GM19455 (cell line): ENCODE results near the gene ACVR2B.

Experiments used
- ATAC-seq: cut with Tn5 transposase; IDR thresholded peaks from one replicate; pipeline ENCODE4 v1.9.1; 2021; ENCODE audit not compliant: unreplicated experiment

The ACVR2B gene

DNA sequence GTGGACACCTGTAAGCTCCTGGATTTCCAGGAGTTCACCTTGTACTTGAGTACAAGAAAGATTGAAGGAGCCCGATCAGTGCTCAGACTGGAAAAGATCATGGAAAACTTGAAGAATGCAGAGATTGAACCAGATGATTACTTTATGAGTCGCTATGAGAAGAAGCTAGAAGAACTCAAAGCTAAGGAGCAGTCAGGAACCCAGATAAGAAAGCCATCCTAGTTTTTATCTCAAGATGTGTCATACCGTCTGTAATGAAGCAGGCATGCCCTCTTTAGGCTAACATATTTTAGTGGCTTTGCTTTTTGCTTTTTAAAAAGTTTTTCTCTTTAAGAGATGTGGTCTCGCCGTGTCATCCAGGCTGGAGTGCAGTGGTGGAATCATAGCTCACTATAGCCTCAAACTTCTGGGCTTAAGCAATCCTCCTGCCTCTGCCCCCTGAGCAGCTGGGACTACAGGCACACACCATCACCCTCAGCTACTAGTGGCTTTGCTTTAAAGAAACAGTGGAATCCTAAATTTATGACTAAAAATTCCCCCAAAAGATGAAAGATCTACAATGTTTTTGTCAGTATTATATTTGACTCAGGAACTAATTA lies 70.5 kb downstream of the ACVR2B start:
- no peak for ATAC-seq

DNA sequence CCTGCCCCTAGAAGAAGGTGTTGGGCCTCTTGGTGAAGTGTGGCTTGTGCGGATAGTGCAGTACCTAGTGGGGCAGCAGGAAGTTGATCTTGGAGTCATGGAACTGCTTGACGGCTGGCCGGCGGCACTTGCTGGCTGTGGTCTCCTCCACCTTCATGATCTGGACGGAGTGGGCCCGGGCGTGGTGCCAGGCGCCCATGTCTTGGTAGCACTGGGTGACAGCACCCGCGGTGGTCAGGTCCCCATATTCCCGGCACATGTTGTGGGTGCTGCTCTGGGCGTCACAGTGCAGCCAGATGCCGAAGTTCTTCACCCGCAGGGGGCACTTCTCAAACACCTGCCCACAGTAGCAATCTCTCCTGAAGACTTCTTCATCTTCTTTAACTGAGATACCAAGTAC lies 73.1 kb downstream of the ACVR2B start:
- no peak for ATAC-seq

- ATAC-seq: no peak
Observed at GRCh38 chr3:38528457-38528856, 74.8 kb downstream of the ACVR2B start.

GRCh38 chr3:38532529-38532928 lies 78.8 kb downstream of the ACVR2B start:
- ATAC-seq: no peak

- no peak for ATAC-seq
Observed at GRCh38 chr3:38533285-38533976, 79.7 kb downstream of the ACVR2B start.

GRCh38 chr3:38534180-38534579 lies 80.5 kb downstream of the ACVR2B start:
- no peak for ATAC-seq

DNA sequence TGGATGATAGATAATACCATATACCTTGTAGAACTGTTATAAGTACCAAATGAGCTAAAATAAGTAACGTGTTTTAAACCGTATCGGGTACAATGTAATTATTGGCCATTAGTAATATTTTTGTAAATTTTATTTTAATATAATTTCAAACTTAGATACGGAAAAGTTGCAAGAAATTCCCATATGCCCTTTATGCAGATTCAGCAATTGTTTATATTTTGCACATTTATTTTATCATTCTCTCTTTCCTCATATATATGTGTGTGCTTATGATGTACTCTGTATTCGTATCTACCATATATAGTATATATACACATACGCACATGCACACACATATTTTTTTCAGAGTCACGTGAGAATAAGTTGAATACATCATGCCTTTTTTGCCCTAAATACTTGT lies 80.9 kb downstream of the ACVR2B start:
- ATAC-seq: no peak

GRCh38 chr3:38536671-38537070 lies 83.0 kb downstream of the ACVR2B start:
- no peak for ATAC-seq

- ATAC-seq: no peak
Observed at GRCh38 chr3:38538773-38539353, 85.2 kb downstream of the ACVR2B start.

- no peak for ATAC-seq
Observed at GRCh38 chr3:38541806-38542205, 88.1 kb downstream of the ACVR2B start.
